ENCODE measurements around the gene WWOX.

WWOX gene

GRCh38 chr16:78515421-78515820 is 416.0 kb downstream of the WWOX start:
- no peak for TF ChIP-seq CTCF (IDR thresholded peaks at IDR 0.05; ENCODE audit: control insufficient read depth, extremely low read depth, insufficient read depth)
- DNase-seq (ENCODE audit: low read depth) = no peak
- no peak overlapping the region for H3K4me3 ChIP-seq (ENCODE audit: low read depth, low read length)

- no peak for DNase-seq (ENCODE audit: low read depth)
- no peak for TF ChIP-seq CTCF (IDR thresholded peaks at IDR 0.05; ENCODE audit: control insufficient read depth, extremely low read depth, insufficient read depth)
- H3K4me3 ChIP-seq (ENCODE audit: low read depth, low read length) = no peak overlapping the region
Measured at GRCh38 chr16:78516006-78516736, 416.7 kb downstream of the WWOX start.

- H3K4me3 ChIP-seq (ENCODE audit: low read depth, low read length) = no peak overlapping the region
- DNase-seq (ENCODE audit: low read depth) = no peak
- no peak for TF ChIP-seq CTCF (IDR thresholded peaks at IDR 0.05; ENCODE audit: control insufficient read depth, extremely low read depth, insufficient read depth)
Measured at GRCh38 chr16:78519896-78520295, 420.4 kb downstream of the WWOX start.

GRCh38 chr16:78520470-78520869 is 421.0 kb downstream of the WWOX start:
- no peak for DNase-seq (ENCODE audit: low read depth)
- no peak for TF ChIP-seq CTCF (IDR thresholded peaks at IDR 0.05; ENCODE audit: control insufficient read depth, extremely low read depth, insufficient read depth)
- H3K4me3 ChIP-seq (ENCODE audit: low read depth, low read length) = no peak overlapping the region

GRCh38 chr16:78522327-78522726 is 422.9 kb downstream of the WWOX start:
- no peak overlapping the region for H3K4me3 ChIP-seq (ENCODE audit: low read depth, low read length)
- DNase-seq (ENCODE audit: low read depth) = peak; percentile 11
- TF ChIP-seq CTCF (IDR thresholded peaks at IDR 0.05; ENCODE audit: control insufficient read depth, extremely low read depth, insufficient read depth) = no peak

- H3K4me3 ChIP-seq (ENCODE audit: low read depth, low read length) = no peak overlapping the region
- no peak for DNase-seq (ENCODE audit: low read depth)
- no peak for TF ChIP-seq CTCF (IDR thresholded peaks at IDR 0.05; ENCODE audit: control insufficient read depth, extremely low read depth, insufficient read depth)
Measured at GRCh38 chr16:78523212-78523985, 423.9 kb downstream of the WWOX start.

Data from LNCaP clone FGC (cell line).